Stimulated activated CD4-positive, alpha-beta T cell treated with anti-CD3 and anti-CD28 coated beads, TNF-alpha, amount 100 ng/mL, for 24 hours (primary cell): ENCODE data around the gene ATP10A.

Experiments used
- DNase-seq, 3 experiments: peaks; one replicate each; pipeline ENCODE4 v3.0.0-alpha.2; 2020; ENCODE audit warnings: low read depth in 3 of 3

The ATP10A gene

GRCh38 chr15:25739687-25740121 lies 123.4 kb downstream of the ATP10A start:
- DNase-seq: peak in 2 of 3 experiments; percentile 13 to 19

- DNase-seq: no peak
Observed at GRCh38 chr15:25738171-25738965, 124.8 kb downstream of the ATP10A start.

- DNase-seq: no peak
Observed at GRCh38 chr15:25737218-25737643, 125.9 kb downstream of the ATP10A start.

- no peak for DNase-seq
Observed at GRCh38 chr15:25736461-25736860, 126.7 kb downstream of the ATP10A start.

- no peak for DNase-seq
Observed at GRCh38 chr15:25735550-25736384, 127.4 kb downstream of the ATP10A start.

- DNase-seq: no peak
Observed at GRCh38 chr15:25734680-25735355, 128.3 kb downstream of the ATP10A start.

GRCh38 chr15:25733856-25734679 lies 129.1 kb downstream of the ATP10A start:
- no peak for DNase-seq

- no peak for DNase-seq
Observed at GRCh38 chr15:25733036-25733855, 129.9 kb downstream of the ATP10A start.

- no peak for DNase-seq
Observed at GRCh38 chr15:25732191-25732590, 130.9 kb downstream of the ATP10A start.

- no peak for DNase-seq
Observed at GRCh38 chr15:25731411-25731810, 131.7 kb downstream of the ATP10A start.

GRCh38 chr15:25730918-25731317 lies 132.2 kb downstream of the ATP10A start:
- DNase-seq: no peak

- no peak for DNase-seq
Observed at GRCh38 chr15:25728816-25729215, 134.3 kb downstream of the ATP10A start.

- no peak for DNase-seq
Observed at GRCh38 chr15:25727867-25728600, 135.1 kb downstream of the ATP10A start.

- DNase-seq: no peak
Observed at GRCh38 chr15:25727116-25727515, 136.0 kb downstream of the ATP10A start.

GRCh38 chr15:25725758-25726157 lies 137.4 kb downstream of the ATP10A start:
- DNase-seq: no peak

GRCh38 chr15:25724899-25725298 lies 138.2 kb downstream of the ATP10A start:
- DNase-seq: no peak

GRCh38 chr15:25721605-25721955 lies 141.5 kb downstream of the ATP10A start:
- no peak for DNase-seq

- DNase-seq: no peak
Observed at GRCh38 chr15:25719101-25719985, 143.8 kb downstream of the ATP10A start.

- DNase-seq: no peak
Observed at GRCh38 chr15:25718597-25718996, 144.5 kb downstream of the ATP10A start.
